22Rv1 (cell line): ENCODE results near the gene DHX29.

Source experiments
- H3K27ac ChIP-seq: fragments of 450-650 bp; 2 replicates; pipeline ENCODE4 v1.5.1; 2017
- ZFX ChIP-seq: fragments of 450-650 bp; IDR thresholded peaks from 2 replicates; pipeline ENCODE4 v1.6.1; 2017; ENCODE audit warnings: antibody characterized with exemption, borderline replicate concordance
- TF ChIP-seq, protein P1 (sequence below): fragments of 450-650 bp; IDR thresholded peaks from 2 replicates; pipeline ENCODE4 v1.5.1; 2017; ENCODE audit warnings: mild to moderate bottlenecking

DHX29 gene

GRCh38 chr5:55316289-55316688 lies 8.8 kb upstream of the DHX29 start:
- TF ChIP-seq ZFX, result no peak
- TF ChIP-seq, protein P1, sequence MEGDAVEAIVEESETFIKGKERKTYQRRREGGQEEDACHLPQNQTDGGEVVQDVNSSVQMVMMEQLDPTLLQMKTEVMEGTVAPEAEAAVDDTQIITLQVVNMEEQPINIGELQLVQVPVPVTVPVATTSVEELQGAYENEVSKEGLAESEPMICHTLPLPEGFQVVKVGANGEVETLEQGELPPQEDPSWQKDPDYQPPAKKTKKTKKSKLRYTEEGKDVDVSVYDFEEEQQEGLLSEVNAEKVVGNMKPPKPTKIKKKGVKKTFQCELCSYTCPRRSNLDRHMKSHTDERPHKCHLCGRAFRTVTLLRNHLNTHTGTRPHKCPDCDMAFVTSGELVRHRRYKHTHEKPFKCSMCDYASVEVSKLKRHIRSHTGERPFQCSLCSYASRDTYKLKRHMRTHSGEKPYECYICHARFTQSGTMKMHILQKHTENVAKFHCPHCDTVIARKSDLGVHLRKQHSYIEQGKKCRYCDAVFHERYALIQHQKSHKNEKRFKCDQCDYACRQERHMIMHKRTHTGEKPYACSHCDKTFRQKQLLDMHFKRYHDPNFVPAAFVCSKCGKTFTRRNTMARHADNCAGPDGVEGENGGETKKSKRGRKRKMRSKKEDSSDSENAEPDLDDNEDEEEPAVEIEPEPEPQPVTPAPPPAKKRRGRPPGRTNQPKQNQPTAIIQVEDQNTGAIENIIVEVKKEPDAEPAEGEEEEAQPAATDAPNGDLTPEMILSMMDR, result no peak
- H3K27ac ChIP-seq, result no peak overlapping the region

GRCh38 chr5:55313870-55314617 lies 6.5 kb upstream of the DHX29 start:
- H3K27ac ChIP-seq, result no peak overlapping the region
- TF ChIP-seq, protein P1, result no peak
- TF ChIP-seq ZFX, result no peak

- TF ChIP-seq, protein P1, result peak; percentile 58
- TF ChIP-seq ZFX, result no peak
- peak overlapping the region; percentile 97 for H3K27ac ChIP-seq
Observed at GRCh38 chr5:55308254-55308836, 851 bp upstream of the DHX29 start.

DNA sequence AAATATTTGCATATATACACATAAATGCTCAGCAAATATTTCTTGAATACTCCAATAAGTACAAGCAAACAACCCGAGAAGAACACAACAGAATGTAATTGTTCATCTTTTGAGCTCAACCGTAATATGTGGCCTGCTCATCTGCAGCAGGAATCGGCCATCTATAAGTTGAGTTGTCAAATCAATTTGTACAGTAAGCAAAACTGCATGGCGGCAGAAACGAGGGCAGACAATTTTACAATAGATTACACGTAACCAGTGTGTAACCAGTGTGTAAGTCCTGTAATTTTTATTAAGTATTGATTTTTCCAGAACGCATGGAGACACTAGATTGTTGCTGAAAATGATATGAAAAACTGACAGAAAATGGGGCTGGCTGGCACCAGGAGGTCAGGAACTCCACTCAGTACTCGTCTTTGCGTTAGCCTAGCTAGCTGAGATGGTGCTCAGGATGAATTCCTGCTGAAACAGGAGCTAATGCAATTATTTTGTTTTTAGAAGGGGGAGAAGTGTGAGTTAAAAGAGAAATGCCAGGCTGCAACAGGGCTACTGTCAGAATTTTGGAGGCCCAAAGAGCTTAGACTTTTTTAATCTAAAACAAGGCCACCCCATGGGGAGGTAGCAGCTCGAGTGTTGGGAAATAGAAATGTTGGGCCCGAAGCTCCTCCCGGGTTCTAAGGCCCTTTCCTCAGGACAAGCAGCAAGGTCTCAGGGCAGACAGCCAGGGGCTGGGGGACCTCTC lies 682 bp downstream of the DHX29 start:
- peak overlapping the region; percentile 97 for H3K27ac ChIP-seq
- TF ChIP-seq, protein P1, result no peak
- no peak for TF ChIP-seq ZFX

GRCh38 chr5:55305345-55305744 lies 2.1 kb downstream of the DHX29 start:
- no peak overlapping the region for H3K27ac ChIP-seq
- TF ChIP-seq, protein P1, result no peak
- no peak for TF ChIP-seq ZFX

- no peak overlapping the region for H3K27ac ChIP-seq
- TF ChIP-seq, protein P1, result no peak
- TF ChIP-seq ZFX, result no peak
Observed at GRCh38 chr5:55304584-55304983, 2.9 kb downstream of the DHX29 start.
